Measurements from ENCODE around the gene ANKRD12.

DNA sequence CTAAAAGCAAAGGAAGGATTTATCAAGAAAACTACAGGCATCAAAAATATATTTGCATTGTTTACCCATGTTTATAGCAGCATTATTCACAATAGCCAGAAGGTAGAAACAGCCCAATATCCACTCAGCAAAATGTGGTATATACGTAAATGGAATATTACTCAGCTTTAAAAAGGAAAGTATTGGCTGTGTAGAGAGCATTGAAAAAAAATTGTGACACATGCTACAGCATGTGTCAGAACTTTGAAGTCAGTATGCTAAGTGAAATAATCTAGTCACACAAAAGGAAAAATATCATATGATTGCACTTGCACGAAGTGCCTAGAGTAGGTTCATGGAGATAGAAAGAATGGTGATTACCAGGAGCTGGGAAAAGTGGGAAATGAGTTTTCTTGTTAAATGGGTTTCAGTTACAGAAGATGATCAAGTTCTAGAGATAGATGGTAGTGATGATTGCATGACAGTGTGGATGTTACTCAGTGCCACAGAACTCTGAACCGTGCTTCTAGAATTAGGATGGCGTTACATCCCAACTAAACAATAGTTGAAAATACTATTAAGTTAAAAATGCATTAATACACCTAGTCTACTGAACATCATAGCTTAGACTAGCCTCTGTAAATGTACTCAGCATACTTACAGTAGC lies 20.1 kb downstream of the ANKRD12 start:
- TF ChIP-seq, protein P1, sequence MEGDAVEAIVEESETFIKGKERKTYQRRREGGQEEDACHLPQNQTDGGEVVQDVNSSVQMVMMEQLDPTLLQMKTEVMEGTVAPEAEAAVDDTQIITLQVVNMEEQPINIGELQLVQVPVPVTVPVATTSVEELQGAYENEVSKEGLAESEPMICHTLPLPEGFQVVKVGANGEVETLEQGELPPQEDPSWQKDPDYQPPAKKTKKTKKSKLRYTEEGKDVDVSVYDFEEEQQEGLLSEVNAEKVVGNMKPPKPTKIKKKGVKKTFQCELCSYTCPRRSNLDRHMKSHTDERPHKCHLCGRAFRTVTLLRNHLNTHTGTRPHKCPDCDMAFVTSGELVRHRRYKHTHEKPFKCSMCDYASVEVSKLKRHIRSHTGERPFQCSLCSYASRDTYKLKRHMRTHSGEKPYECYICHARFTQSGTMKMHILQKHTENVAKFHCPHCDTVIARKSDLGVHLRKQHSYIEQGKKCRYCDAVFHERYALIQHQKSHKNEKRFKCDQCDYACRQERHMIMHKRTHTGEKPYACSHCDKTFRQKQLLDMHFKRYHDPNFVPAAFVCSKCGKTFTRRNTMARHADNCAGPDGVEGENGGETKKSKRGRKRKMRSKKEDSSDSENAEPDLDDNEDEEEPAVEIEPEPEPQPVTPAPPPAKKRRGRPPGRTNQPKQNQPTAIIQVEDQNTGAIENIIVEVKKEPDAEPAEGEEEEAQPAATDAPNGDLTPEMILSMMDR (IDR thresholded peaks at IDR 0.05) = no peak
- no peak for TF ChIP-seq POLR2AphosphoS5 (IDR thresholded peaks at IDR 0.05)
- no peak for TF ChIP-seq POLR2A (IDR thresholded peaks at IDR 0.05)

Data from sigmoid colon (tissue), 4 donors.